ENCODE measurements around the gene AGPAT2. TPM values are rescaled to one million over a fixed set of nuclear protein-coding genes. Genes with fewer than 3 reads are reported as not detected.

AGPAT2 gene
- total and polyA plus RNA-seq, 2 donors from 2014 or later: 73.4 to 83.6 TPM

DNA sequence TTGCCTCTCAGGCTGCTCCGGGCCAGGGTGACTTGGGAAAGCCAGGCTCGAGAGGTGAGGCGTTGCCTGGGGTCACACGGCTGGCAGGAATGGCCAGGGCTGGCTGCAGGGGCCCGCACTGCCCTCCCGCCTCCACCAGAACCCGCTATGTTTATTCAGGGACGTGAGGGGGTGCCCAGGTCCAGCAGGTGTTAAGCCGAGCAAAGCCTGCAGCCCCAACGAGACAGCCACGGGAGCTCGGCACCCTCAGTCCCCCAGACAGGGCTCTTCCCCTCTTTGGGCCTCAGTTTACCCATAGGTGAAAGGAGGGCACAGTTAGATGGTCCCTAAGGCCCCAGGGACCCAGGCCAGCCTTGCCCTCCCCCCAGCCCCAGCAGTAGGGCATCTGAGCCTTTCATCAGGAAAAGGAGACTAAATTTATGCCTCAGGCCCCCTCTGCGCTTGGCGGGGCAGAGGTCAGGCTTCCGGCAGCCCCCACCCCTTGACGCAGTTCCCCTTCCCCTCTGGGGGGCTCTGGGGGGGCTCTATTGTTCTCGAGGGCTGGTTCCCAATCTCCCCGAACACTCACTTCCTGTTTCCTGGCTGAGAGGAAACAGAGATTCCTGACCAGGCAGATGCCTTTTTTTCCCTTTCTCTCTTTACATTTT is 31.6 kb downstream of the AGPAT2 start:
- no peaks in the 10 kb centered on the region for H3K9me3 ChIP-seq (ENCODE audit: control insufficient read depth in 2 of 3, insufficient read depth in 1 of 3, low read length in 3 of 3)
- no peak overlapping the region for H3K9ac ChIP-seq (ENCODE audit: low read length in 3 of 3)
- H3K36me3 ChIP-seq (ENCODE audit: control insufficient read depth in 2 of 3, insufficient read depth in 3 of 3, low read length in 3 of 3): no peaks in the 10 kb centered on the region
- peak overlapping the region; percentile 85 to 88 for H3K27ac ChIP-seq (ENCODE audit: low read depth in 2 of 2, low read length in 2 of 2)
- TF ChIP-seq, protein P1, sequence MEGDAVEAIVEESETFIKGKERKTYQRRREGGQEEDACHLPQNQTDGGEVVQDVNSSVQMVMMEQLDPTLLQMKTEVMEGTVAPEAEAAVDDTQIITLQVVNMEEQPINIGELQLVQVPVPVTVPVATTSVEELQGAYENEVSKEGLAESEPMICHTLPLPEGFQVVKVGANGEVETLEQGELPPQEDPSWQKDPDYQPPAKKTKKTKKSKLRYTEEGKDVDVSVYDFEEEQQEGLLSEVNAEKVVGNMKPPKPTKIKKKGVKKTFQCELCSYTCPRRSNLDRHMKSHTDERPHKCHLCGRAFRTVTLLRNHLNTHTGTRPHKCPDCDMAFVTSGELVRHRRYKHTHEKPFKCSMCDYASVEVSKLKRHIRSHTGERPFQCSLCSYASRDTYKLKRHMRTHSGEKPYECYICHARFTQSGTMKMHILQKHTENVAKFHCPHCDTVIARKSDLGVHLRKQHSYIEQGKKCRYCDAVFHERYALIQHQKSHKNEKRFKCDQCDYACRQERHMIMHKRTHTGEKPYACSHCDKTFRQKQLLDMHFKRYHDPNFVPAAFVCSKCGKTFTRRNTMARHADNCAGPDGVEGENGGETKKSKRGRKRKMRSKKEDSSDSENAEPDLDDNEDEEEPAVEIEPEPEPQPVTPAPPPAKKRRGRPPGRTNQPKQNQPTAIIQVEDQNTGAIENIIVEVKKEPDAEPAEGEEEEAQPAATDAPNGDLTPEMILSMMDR (IDR thresholded peaks at IDR 0.05; ENCODE audit: borderline replicate concordance, extremely low read depth, insufficient read depth): no peak
- H3K4me1 ChIP-seq (ENCODE audit: control insufficient read depth in 2 of 3, insufficient read depth in 2 of 3, low read depth in 1 of 3, low read length in 3 of 3): peaks cover 0 to 4% (median 0%) of the 10 kb centered on the region in 3 donors
- no peak for FAIRE-seq
- no peak overlapping the region for H3K4me3 ChIP-seq (ENCODE audit: low read length in 3 of 3)
- intact Hi-C loops (cut with DNase I): no loop called here
- peak in 3 of 5 donors; percentile 68 to 86 (median 83) for DNase-seq
- H3K27me3 ChIP-seq (ENCODE audit: control insufficient read depth, insufficient read depth, low read length): no peaks in the 10 kb centered on the region

DNA sequence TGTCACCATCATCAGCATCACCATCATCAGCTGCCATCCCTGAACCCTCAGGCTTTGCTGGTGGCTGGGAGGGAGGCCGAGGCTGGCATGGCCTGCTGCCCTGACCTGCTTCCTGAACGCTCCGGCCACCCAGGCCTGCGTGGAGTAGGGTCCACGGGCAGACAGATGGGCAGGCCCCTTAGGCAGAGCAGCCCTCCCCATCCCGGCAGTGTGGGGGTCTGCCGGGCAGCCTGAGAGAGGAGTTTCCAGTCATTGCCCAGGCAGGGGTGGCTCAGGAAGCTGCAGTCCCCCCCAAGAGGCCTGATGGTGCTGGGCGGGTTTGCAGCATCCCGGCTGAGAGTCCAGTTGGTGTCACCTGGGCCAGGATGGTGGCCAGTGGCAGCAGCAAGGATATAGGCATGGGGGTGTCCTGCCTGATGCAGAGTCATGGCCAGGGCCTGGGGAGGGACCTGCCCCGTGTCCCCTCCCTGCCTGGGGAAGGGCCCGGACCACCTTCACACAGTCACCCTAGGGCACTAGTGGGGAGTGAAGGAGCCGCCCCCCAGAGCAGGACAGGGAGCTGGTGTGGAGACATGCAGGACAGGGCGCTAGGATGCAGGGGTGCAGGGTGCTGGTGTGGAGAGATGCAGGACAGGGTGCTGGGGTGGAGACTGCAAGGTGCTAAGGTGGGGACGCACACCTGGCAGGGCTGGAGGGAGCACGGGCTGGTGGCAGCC is 32.3 kb downstream of the AGPAT2 start:
- TF ChIP-seq, protein P1 (IDR thresholded peaks at IDR 0.05; ENCODE audit: borderline replicate concordance, extremely low read depth, insufficient read depth): no peak
- H3K9ac ChIP-seq (ENCODE audit: low read length in 3 of 3): no peak overlapping the region

DNA sequence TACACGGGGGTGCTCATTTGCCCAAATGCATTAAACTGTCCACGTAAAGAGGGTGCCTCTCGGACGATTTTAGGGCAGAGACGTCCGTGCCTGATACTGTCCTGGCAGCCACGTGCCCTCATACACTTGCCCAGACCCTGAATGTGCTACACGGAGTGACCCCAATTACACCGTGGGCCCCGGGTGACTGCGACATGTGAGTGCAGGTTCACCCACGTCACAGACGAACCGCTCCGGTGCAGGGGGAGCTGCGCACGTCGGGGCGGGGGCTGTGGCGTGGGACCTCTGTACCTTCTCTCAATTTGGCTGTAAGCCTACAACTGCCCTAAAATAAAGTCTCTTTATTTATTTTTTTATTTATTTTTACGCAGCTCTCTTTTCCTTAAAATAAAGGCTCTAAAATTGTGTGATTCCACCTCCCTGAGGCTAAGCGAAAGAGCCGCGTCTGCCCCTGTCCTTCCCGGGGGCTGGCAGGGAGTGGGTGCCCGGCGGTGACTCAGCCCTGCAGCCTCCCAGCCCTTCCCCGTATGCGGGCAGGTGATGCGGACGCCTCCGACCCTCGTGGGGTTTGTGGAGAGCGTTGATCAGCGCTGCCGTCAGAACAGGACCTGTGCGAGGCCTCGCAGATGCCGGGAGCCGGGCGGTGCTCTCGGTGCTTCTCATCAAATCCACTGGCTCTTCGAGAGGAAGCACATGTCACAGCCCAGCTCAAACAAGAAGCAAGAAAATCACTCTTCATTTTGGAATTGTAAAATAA is 33.8 kb downstream of the AGPAT2 start:
- Histone ChIP-seq H3K4me1 (ENCODE audit: control insufficient read depth in 2 of 3, insufficient read depth in 2 of 3, low read depth in 1 of 3, low read length in 3 of 3) (peaks cover 0 to 5% (median 0%) of the 10 kb centered on the region in 3 donors), H3K27me3 (ENCODE audit: control insufficient read depth, insufficient read depth, low read length) (no peaks in the 10 kb centered on the region), H3K36me3 (ENCODE audit: control insufficient read depth in 2 of 3, insufficient read depth in 3 of 3, low read length in 3 of 3) (no peaks in the 10 kb centered on the region), H3K9me3 (ENCODE audit: control insufficient read depth in 2 of 3, insufficient read depth in 1 of 3, low read length in 3 of 3) (no peaks in the 10 kb centered on the region), H3K9ac (ENCODE audit: low read length in 3 of 3) (no peak overlapping the region), H3K4me3 (ENCODE audit: low read length in 3 of 3) (no peak overlapping the region), H3K27ac (ENCODE audit: low read depth in 2 of 2, low read length in 2 of 2) (peak overlapping the region in 1 of 2 donors; percentile 51)
- TF ChIP-seq, protein P1 (IDR thresholded peaks at IDR 0.05; ENCODE audit: borderline replicate concordance, extremely low read depth, insufficient read depth): no peak
- FAIRE-seq (no peak), DNase-seq (peak in 2 of 5 donors; percentile 40 to 72)
- intact Hi-C loops (cut with DNase I): no loop called here

More for the DNA sequence above, 32.3 kb downstream of the AGPAT2 start:
- DNase-seq: peak in 2 of 5 donors; percentile 50 to 64
- Histone ChIP-seq H3K36me3 (ENCODE audit: control insufficient read depth in 2 of 3, insufficient read depth in 3 of 3, low read length in 3 of 3) (no peaks in the 10 kb centered on the region), H3K9me3 (ENCODE audit: control insufficient read depth in 2 of 3, insufficient read depth in 1 of 3, low read length in 3 of 3) (no peaks in the 10 kb centered on the region), H3K4me3 (ENCODE audit: low read length in 3 of 3) (no peak overlapping the region), H3K27ac (ENCODE audit: low read depth in 2 of 2, low read length in 2 of 2) (peak overlapping the region; percentile 23 to 85), H3K27me3 (ENCODE audit: control insufficient read depth, insufficient read depth, low read length) (no peaks in the 10 kb centered on the region), H3K4me1 (ENCODE audit: control insufficient read depth in 2 of 3, insufficient read depth in 2 of 3, low read depth in 1 of 3, low read length in 3 of 3) (peaks cover 0 to 5% (median 0%) of the 10 kb centered on the region in 3 donors)
- no peak for FAIRE-seq
- intact Hi-C loops (cut with DNase I): no loop called here

Data from kidney (tissue), 14 donors.